Upper lobe of left lung (tissue), 4 donors: ENCODE measurements around the gene KIF21B.

Experiments used
- CTCF ChIP-seq, 6 experiments: fragments of 450-650 bp in 4 of 6; fragments of 200-600 bp in 2 of 6; sonication (generic) in 2 of 6; IDR thresholded peaks; one replicate each; pipeline ENCODE4 v1.5.1; 2016 to 2019; ENCODE audit warnings: antibody characterized with exemption in 6 of 6
- POLR2AphosphoS5 ChIP-seq, 2 donors: sonication (generic); formaldehyde crosslinking; IDR thresholded peaks; one replicate each; pipeline ENCODE4 v1.5.1; 2017; ENCODE audit warnings: antibody characterized with exemption in 2 of 2

GRCh38 chr1:201021630-201022492 is 1.7 kb downstream of the KIF21B start:
- no peak for TF ChIP-seq CTCF (IDR thresholded peaks at IDR 0.05)
- TF ChIP-seq POLR2AphosphoS5 (IDR thresholded peaks at IDR 0.05) = no peak
